ENCODE data around the gene RABL3.

The RABL3 gene

DNA sequence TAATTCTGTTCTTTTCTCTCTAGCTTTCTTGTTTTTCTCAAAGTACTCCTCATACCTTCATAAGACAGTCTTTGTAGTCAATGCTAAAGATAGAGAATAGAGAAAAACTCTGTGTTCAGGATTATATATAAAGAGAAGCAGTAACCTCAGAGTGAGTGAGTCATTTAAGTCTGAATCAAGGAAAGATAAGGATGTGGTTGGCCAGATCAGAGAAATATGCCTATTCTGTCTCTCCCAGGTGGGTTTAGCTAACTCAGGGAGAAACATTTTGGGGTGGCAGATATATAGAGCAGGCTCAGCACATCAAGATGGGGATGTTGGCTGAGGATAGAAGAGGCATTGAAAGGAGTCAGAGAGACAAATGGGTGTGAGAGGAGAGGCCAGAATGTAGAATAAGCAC lies 31.6 kb upstream of the RABL3 start:
- H3K27ac ChIP-seq, result no peak overlapping the region
- POLR2A ChIA-PET (ENCODE audit: low non-redundant PET), result no interaction called here
- CTCF ChIA-PET, result no interaction called here
- TF ChIP-seq, protein P1, sequence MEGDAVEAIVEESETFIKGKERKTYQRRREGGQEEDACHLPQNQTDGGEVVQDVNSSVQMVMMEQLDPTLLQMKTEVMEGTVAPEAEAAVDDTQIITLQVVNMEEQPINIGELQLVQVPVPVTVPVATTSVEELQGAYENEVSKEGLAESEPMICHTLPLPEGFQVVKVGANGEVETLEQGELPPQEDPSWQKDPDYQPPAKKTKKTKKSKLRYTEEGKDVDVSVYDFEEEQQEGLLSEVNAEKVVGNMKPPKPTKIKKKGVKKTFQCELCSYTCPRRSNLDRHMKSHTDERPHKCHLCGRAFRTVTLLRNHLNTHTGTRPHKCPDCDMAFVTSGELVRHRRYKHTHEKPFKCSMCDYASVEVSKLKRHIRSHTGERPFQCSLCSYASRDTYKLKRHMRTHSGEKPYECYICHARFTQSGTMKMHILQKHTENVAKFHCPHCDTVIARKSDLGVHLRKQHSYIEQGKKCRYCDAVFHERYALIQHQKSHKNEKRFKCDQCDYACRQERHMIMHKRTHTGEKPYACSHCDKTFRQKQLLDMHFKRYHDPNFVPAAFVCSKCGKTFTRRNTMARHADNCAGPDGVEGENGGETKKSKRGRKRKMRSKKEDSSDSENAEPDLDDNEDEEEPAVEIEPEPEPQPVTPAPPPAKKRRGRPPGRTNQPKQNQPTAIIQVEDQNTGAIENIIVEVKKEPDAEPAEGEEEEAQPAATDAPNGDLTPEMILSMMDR (conservative IDR thresholded peaks at IDR 0.05; ENCODE audit: low read depth), result no peak
- no peak for DNase-seq (ENCODE audit: low spot score)

- CTCF ChIA-PET, result interaction anchor here (0.6 to 1.2 kb wide), 2 partner anchors 205 to 794 kb away, joined by 3 read pairs; no protein-coding TSS in a partner anchor
- POLR2A ChIA-PET (ENCODE audit: low non-redundant PET), result no interaction called here
- TF ChIP-seq, protein P1 (conservative IDR thresholded peaks at IDR 0.05; ENCODE audit: low read depth), result no peak
- no peak for DNase-seq (ENCODE audit: low spot score)
- H3K27ac ChIP-seq, result no peak overlapping the region
These were observed 29.8 kb upstream of the RABL3 start for GRCh38 chr3:120772081-120772480.

- CTCF ChIA-PET, result no interaction called here
- POLR2A ChIA-PET (ENCODE audit: low non-redundant PET), result no interaction called here
These were observed 28.6 kb upstream of the RABL3 start for GRCh38 chr3:120770891-120771290.

DNA sequence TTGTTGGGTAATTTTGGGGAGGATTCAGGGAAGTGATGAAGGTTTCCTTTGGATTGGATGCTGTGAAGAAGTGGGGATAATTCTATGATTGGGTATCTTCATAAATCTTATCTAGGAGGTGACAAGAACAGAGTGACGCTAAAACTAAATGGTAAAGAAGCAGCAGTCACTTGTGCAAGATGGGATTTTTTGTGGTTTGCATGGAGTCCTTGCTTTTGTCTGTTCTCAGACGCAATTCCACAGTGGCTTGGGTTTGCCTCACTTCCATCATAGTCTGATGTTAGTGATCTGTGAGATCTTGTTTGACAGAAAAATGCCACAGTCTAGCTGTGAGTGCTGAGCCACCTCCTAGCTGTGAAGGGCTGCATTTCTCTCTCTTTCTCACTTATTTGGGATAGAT lies 27.1 kb upstream of the RABL3 start:
- no peak overlapping the region for H3K27ac ChIP-seq
- TF ChIP-seq, protein P1 (conservative IDR thresholded peaks at IDR 0.05; ENCODE audit: low read depth), result no peak
- no peak for DNase-seq (ENCODE audit: low spot score)
- CTCF ChIA-PET, result no interaction called here
- POLR2A ChIA-PET (ENCODE audit: low non-redundant PET), result no interaction called here

More at GRCh38 chr3:120770891-120771290, 28.6 kb upstream of the RABL3 start:
- TF ChIP-seq, protein P1 (conservative IDR thresholded peaks at IDR 0.05; ENCODE audit: low read depth), result no peak
- DNase-seq (ENCODE audit: low spot score), result no peak
- H3K27ac ChIP-seq, result no peak overlapping the region

- POLR2A ChIA-PET (ENCODE audit: low non-redundant PET), result no interaction called here
- TF ChIP-seq, protein P1 (conservative IDR thresholded peaks at IDR 0.05; ENCODE audit: low read depth), result no peak
- H3K27ac ChIP-seq, result no peak overlapping the region
- DNase-seq (ENCODE audit: low spot score), result no peak
- CTCF ChIA-PET, result no interaction called here
These were observed 24.8 kb upstream of the RABL3 start for GRCh38 chr3:120767106-120767505.

DNA sequence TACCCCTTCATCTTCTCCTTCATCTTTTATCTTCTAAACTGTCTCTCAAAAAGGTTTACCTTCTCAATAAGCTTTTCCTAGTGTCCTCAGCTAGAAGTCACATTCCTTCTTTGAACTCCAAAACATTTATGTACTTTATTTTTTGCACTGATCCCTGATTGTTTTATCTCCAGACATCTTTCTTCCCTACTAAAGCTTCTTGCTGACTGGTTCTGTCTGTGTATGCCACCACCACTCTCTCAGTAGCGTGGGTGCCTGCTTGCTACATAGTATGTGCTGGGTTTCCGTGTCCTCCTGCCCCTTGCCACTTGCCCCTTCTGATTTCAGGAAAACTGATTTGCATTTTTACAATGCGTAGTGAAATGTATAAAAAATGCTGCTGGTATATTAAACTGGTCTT lies 24.3 kb upstream of the RABL3 start:
- no peak for DNase-seq (ENCODE audit: low spot score)
- ChIA-PET CTCF (interaction anchor here (0.6 kb wide), 1 partner anchor 207 kb away, joined by 3 read pairs; no protein-coding TSS in a partner anchor), POLR2A (ENCODE audit: low non-redundant PET) (no interaction called here)
- TF ChIP-seq, protein P1 (conservative IDR thresholded peaks at IDR 0.05; ENCODE audit: low read depth), result no peak
- H3K27ac ChIP-seq, result no peak overlapping the region
